Gastrocnemius medialis (tissue), 4 donors: ENCODE measurements around the gene FAM177B. TPM values are rescaled to one million over a fixed set of nuclear protein-coding genes. Genes with fewer than 3 reads are reported as not detected.

Source experiments
- ATAC-seq, 2 donors: fragments of 150-250 bp; one replicate each; pipeline ENCODE4 v1.9.1; 2016
- DNase-seq, 2 donors: peaks; one replicate each; pipeline ENCODE4 v3.0.0-alpha.2; 2019
- H3K27ac ChIP-seq, 4 donors: fragments of 200-600 bp; sonication (generic); 1 replicate in 1 of 4; 2 replicates in 3 of 4; pipeline ENCODE4 v1.5.1; 2016 to 2018; ENCODE audit warnings: mild to moderate bottlenecking in 2 of 4, moderate library complexity in 1 of 4
- H3K27me3 ChIP-seq, 3 donors: fragments of 200-600 bp; sonication (generic) in 2 of 3; 1 replicate in 1 of 3; 2 replicates in 2 of 3; pipeline versions ENCODE4 v1.5.1 to v1.6.0; 2016 to 2019; ENCODE audit warnings: mild to moderate bottlenecking in 1 of 3, moderate library complexity in 1 of 3
- H3K36me3 ChIP-seq, 2 donors: fragments of 200-600 bp; sonication (generic) in 1 of 2; one replicate each; pipeline ENCODE4 v1.5.1; 2017 to 2018
- H3K4me1 ChIP-seq, 2 donors: fragments of 200-600 bp; sonication (generic) in 1 of 2; one replicate each; pipeline ENCODE4 v1.5.1; 2016 to 2017; ENCODE audit warnings: mild to moderate bottlenecking in 2 of 2
- H3K4me3 ChIP-seq, 4 donors: fragments of 200-600 bp; sonication (generic) in 3 of 4; 1 replicate in 1 of 4; 2 replicates in 3 of 4; pipeline ENCODE4 v1.5.1; 2016 to 2019; ENCODE audit warnings: mild to moderate bottlenecking in 2 of 4
- H3K9me3 ChIP-seq, 3 donors: fragments of 200-600 bp; sonication (generic) in 2 of 3; 1 replicate in 1 of 3; 2 replicates in 2 of 3; pipeline ENCODE4 v1.5.1; 2016 to 2019
- POLR2A ChIP-seq, 2 donors: fragments of 450-650 bp; IDR thresholded peaks; one replicate each; pipeline ENCODE4 v1.6.1; 2017; ENCODE audit warnings: antibody characterized with exemption in 2 of 2, mild to moderate bottlenecking in 2 of 2, moderate library complexity in 2 of 2
- in situ Hi-C, 4 donors: fragments of 200-750 bp; cut with MboI; loops; one replicate each; pipeline versions ENCODE4 v1.15.0 to v1.8.0; 2017; ENCODE audit warnings: low sequenced_read_pairs in 4 of 4
- intact Hi-C: fragments of 100-400 bp; cut with DNase I; formaldehyde crosslinking; loops from one replicate; pipeline ENCODE4 v1.15.1; 2023; ENCODE audit warnings: low total_unique reads
- total RNA-seq, 4 donors: library from RNA; depleted of rRNA; stranded (reverse); fragments of >200 nt; gene quantifications; one replicate each; pipeline versions ENCODE4 v1.1.0 to v1.2.3, GENCODE V29; 2016
- TF ChIP-seq, protein P1 (sequence below), 5 experiments: fragments of 450-650 bp in 3 of 5; fragments of 200-600 bp in 2 of 5; sonication (generic) in 2 of 5; IDR thresholded peaks in 4 of 5; conservative IDR thresholded peaks in 1 of 5; 1 replicate in 4 of 5; 2 replicates in 1 of 5; pipeline ENCODE4 v1.5.1; 2016 to 2019; ENCODE audit warnings: antibody characterized with exemption in 5 of 5, mild to moderate bottlenecking in 3 of 5, moderate library complexity in 3 of 5

The FAM177B gene
- total RNA-seq, 4 donors from 2014 or later = 0.39 TPM; not detected in 3

DNA sequence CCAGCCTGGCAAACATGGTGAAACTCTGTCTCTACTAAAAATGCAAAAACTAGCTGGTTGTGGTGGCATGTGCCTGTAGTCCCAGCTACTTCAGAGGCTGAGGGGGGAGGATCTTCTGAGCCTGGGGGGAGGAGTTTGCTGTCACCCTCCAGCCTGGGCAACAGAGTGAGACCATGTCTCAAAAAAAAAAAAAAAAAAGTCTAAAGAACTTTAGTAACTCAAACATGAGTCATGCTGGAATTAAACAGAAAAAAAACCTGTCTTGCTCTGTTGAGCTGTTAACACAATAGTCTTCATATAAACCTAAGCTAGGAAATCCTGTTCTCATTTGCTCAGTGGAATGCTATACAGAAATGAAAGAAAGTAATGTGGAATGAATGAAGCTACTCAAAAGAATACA is 61.1 kb downstream of the FAM177B start:
- Histone ChIP-seq H3K27me3 (no peaks in the 10 kb centered on the region), H3K4me1 (no peaks in the 10 kb centered on the region), H3K4me3 (no peak overlapping the region), H3K9me3 (no peaks in the 10 kb centered on the region), H3K36me3 (no peaks in the 10 kb centered on the region), H3K27ac (no peak overlapping the region)
- TF ChIP-seq, protein P1, sequence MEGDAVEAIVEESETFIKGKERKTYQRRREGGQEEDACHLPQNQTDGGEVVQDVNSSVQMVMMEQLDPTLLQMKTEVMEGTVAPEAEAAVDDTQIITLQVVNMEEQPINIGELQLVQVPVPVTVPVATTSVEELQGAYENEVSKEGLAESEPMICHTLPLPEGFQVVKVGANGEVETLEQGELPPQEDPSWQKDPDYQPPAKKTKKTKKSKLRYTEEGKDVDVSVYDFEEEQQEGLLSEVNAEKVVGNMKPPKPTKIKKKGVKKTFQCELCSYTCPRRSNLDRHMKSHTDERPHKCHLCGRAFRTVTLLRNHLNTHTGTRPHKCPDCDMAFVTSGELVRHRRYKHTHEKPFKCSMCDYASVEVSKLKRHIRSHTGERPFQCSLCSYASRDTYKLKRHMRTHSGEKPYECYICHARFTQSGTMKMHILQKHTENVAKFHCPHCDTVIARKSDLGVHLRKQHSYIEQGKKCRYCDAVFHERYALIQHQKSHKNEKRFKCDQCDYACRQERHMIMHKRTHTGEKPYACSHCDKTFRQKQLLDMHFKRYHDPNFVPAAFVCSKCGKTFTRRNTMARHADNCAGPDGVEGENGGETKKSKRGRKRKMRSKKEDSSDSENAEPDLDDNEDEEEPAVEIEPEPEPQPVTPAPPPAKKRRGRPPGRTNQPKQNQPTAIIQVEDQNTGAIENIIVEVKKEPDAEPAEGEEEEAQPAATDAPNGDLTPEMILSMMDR (IDR thresholded peaks at IDR 0.05 in 4 of 5, conservative IDR thresholded peaks at IDR 0.05 in 1 of 5) = no peak
- TF ChIP-seq POLR2A (IDR thresholded peaks at IDR 0.05) = no peak
- ATAC-seq (no peak), DNase-seq (no peak)
- intact Hi-C loops = no loop called here
- in situ Hi-C loops = loop anchor here in 2 of 4 donors (10.0 kb wide), 2 partner anchors 287 to 297 kb away; no protein-coding TSS in a partner anchor

DNA sequence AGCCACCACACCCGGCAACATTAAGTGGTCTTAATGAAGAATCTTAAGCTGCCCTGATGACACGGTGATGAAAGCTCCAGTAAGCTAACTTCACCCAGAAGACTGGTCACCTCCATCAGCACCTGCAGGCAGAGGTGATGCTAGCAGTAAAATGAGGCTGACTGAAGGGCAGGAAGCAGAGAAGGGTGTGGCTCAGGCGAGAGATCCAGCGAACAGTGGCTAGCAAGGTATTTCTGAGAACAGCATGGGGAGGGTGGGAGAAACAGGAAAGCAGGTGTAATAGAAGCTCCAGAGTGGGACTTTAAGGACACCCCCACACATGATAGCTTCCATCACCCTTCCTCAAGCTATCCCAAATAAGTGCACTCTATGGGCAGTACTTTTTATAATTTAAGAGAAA is 62.0 kb downstream of the FAM177B start:
- Histone ChIP-seq H3K27ac (no peak overlapping the region), H3K9me3 (no peaks in the 10 kb centered on the region), H3K4me3 (no peak overlapping the region), H3K36me3 (no peaks in the 10 kb centered on the region), H3K27me3 (no peaks in the 10 kb centered on the region), H3K4me1 (no peaks in the 10 kb centered on the region)
- no peak for DNase-seq
- no peak for TF ChIP-seq POLR2A (IDR thresholded peaks at IDR 0.05)
- TF ChIP-seq, protein P1 (IDR thresholded peaks at IDR 0.05 in 4 of 5, conservative IDR thresholded peaks at IDR 0.05 in 1 of 5) = no peak
- intact Hi-C loops (no loop called here), in situ Hi-C loops (loop anchor here in 2 of 4 donors (10.0 kb wide), 2 partner anchors 286 to 296 kb away; no protein-coding TSS in a partner anchor)
- no peak for ATAC-seq

Other genes starting within 250 kb of the FAM177B start
- gene HHIPL2, start 189.1 kb upstream of the FAM177B start, total RNA-seq = not detected
- gene TAF1A, start 147.3 kb upstream of the FAM177B start, total RNA-seq = 1 to 10 TPM; 1.5 to 3.4 (median 1.6) TPM
- 10 to 100 TPM; 24.1 to 75.3 (median 47.9) TPM for gene MIA3, start 119.1 kb upstream of the FAM177B start, total RNA-seq
- 10 to 100 TPM; 19.6 to 32.8 (median 25.8) TPM for gene AIDA, start 24.7 kb upstream of the FAM177B start, total RNA-seq
- gene BROX, start 24.6 kb upstream of the FAM177B start, total RNA-seq = 10 to 100 TPM; 40.7 to 80.2 (median 51.4) TPM
- gene DISP1, start 77.8 kb downstream of the FAM177B start, total RNA-seq = 1 to 10 TPM; 2.4 to 3.7 (median 2.9) TPM